HG03139 (cell line): ENCODE results near the gene NTN4.
"Not testable (repeated sequence)": the region's sequence is repeated elsewhere in the genome, so short reads cannot be mapped to it uniquely, and the experiment has no call there.

Experiments
- ATAC-seq: cut with Tn5 transposase; IDR thresholded peaks from one replicate; pipeline ENCODE4 v1.9.1; 2021; ENCODE audit not compliant: unreplicated experiment

Gene NTN4

GRCh38 chr12:95629392-95629791 lies 161.2 kb downstream of the NTN4 start:
- no peak for ATAC-seq

GRCh38 chr12:95626854-95627253 lies 163.7 kb downstream of the NTN4 start:
- ATAC-seq = no peak

- ATAC-seq = no peak
Observed at GRCh38 chr12:95625012-95625411, 165.6 kb downstream of the NTN4 start.

GRCh38 chr12:95624589-95624988 lies 166.0 kb downstream of the NTN4 start:
- no peak for ATAC-seq

GRCh38 chr12:95623554-95624170 lies 166.9 kb downstream of the NTN4 start:
- no peak for ATAC-seq

GRCh38 chr12:95622879-95623278 lies 167.7 kb downstream of the NTN4 start:
- no peak for ATAC-seq

- ATAC-seq = no peak
Observed at GRCh38 chr12:95621725-95622124, 168.8 kb downstream of the NTN4 start.

GRCh38 chr12:95620171-95620570 lies 170.4 kb downstream of the NTN4 start:
- ATAC-seq = no peak

GRCh38 chr12:95616470-95616869 lies 174.1 kb downstream of the NTN4 start:
- not testable (repeated sequence) for ATAC-seq

GRCh38 chr12:95615749-95616148 lies 174.8 kb downstream of the NTN4 start:
- no peak for ATAC-seq

GRCh38 chr12:95614390-95614982 lies 176.1 kb downstream of the NTN4 start:
- ATAC-seq = no peak

- ATAC-seq = no peak
Observed at GRCh38 chr12:95613021-95613420, 177.5 kb downstream of the NTN4 start.

GRCh38 chr12:95611676-95612309 lies 178.8 kb downstream of the NTN4 start:
- ATAC-seq = no peak

- ATAC-seq = no peak
Observed at GRCh38 chr12:95608252-95609033, 182.1 kb downstream of the NTN4 start.
